Neural progenitor cell (in vitro differentiated cells): Measurements from ENCODE around the gene ARVCF. TPM values are rescaled to one million over a fixed set of nuclear protein-coding genes. Genes with fewer than 3 reads are reported as not detected.

Source experiments
- DNase-seq: peaks from one replicate; pipeline ENCODE4 v3.0.0-alpha.2; 2016; ENCODE audit warnings: low spot score
- H2AFZ ChIP-seq: fragments of 200-600 bp; sonication (generic); replicated peaks from 2 replicates; pipeline ENCODE4 v1.6.1; 2016; ENCODE audit warnings: antibody characterized with exemption
- H3F3A ChIP-seq: fragments of 200-600 bp; sonication (generic); 2 replicates; pipeline ENCODE4 v1.6.1; 2016; ENCODE audit warnings: antibody characterized with exemption, low read depth
- H3K27ac ChIP-seq: fragments of 200-600 bp; sonication (generic); 2 replicates; pipeline ENCODE4 v1.5.1; 2016; ENCODE audit warnings: mild to moderate bottlenecking
- H3K27me3 ChIP-seq: fragments of 200-600 bp; sonication (generic); 2 replicates; pipeline ENCODE4 v1.6.1; 2016; ENCODE audit warnings: mild to moderate bottlenecking, moderate library complexity
- H3K36me3 ChIP-seq: fragments of 200-600 bp; sonication (generic); 2 replicates; pipeline ENCODE4 v1.5.1; 2016
- H3K4me1 ChIP-seq: fragments of 200-600 bp; sonication (generic); 2 replicates; pipeline ENCODE4 v1.6.1; 2016; ENCODE audit warnings: mixed run types
- H3K4me2 ChIP-seq: fragments of 200-600 bp; sonication (generic); 2 replicates; pipeline ENCODE4 v1.6.1; 2016
- H3K4me3 ChIP-seq: fragments of 200-600 bp; sonication (generic); 2 replicates; pipeline ENCODE4 v1.5.1; 2016
- H3K79me2 ChIP-seq: fragments of 200-600 bp; sonication (generic); 2 replicates; pipeline ENCODE4 v1.6.1; 2016; ENCODE audit warnings: low read depth
- H3K9ac ChIP-seq: fragments of 200-600 bp; sonication (generic); 2 replicates; pipeline ENCODE4 v1.6.1; 2016
- H3K9me3 ChIP-seq: fragments of 200-600 bp; sonication (generic); 2 replicates; pipeline ENCODE4 v1.5.1; 2016; ENCODE audit warnings: low read depth
- H4K20me1 ChIP-seq: fragments of 200-600 bp; sonication (generic); 2 replicates; pipeline ENCODE4 v1.6.1; 2016; ENCODE audit warnings: low read depth
- H3K27ac Mint-ChIP-seq: 3 replicates; pipeline ENCODE4 v1.8.0; 2021; ENCODE audit warnings: mixed read lengths
- H3K27me3 Mint-ChIP-seq: 2 replicates; pipeline ENCODE4 v1.8.0; 2022; ENCODE audit warnings: low read depth, mild to moderate bottlenecking, inconsistent platforms, moderate library complexity, mixed read lengths; ENCODE audit not compliant: insufficient read depth
- H3K36me3 Mint-ChIP-seq: 3 replicates; pipeline ENCODE4 v1.8.0; 2021; ENCODE audit warnings: mixed read lengths
- H3K4me1 Mint-ChIP-seq: 3 replicates; pipeline ENCODE4 v1.8.0; 2021; ENCODE audit warnings: mixed read lengths
- H3K4me3 Mint-ChIP-seq: 3 replicates; pipeline ENCODE4 v1.8.0; 2021; ENCODE audit warnings: mild to moderate bottlenecking, moderate library complexity, mixed read lengths
- H3K9me3 Mint-ChIP-seq: 3 replicates; pipeline ENCODE4 v1.8.0; 2020; ENCODE audit warnings: mixed read lengths
- CTCF ChIP-seq: fragments of 200-600 bp; sonication (generic); IDR thresholded peaks from 2 replicates; pipeline ENCODE4 v1.5.1; 2017; ENCODE audit warnings: antibody characterized with exemption, mild to moderate bottlenecking
- EZH2 ChIP-seq: fragments of 200-600 bp; sonication (generic); IDR thresholded peaks from 2 replicates; pipeline ENCODE4 v1.6.1; 2017; ENCODE audit warnings: antibody characterized with exemption, mild to moderate bottlenecking, moderate library complexity
- EZH2phosphoT487 ChIP-seq: fragments of 200-600 bp; sonication (generic); IDR thresholded peaks from 2 replicates; pipeline ENCODE4 v1.6.1; 2017; ENCODE audit warnings: antibody characterized with exemption
- total RNA-seq: library from RNA; depleted of rRNA; stranded (reverse); fragments of >200 nt; gene quantifications from 2 replicates; pipeline ENCODE4 v1.2.3, GENCODE V29; 2015; ENCODE audit warnings: low replicate concordance

ARVCF gene
- total RNA-seq, 1 donor from 2014 or later = 35.4 TPM

GRCh38 chr22:20043997-20044342 lies 27.3 kb upstream of the ARVCF start:
- H3K4me3 Mint-ChIP-seq = no peak overlapping the region
- H2AFZ ChIP-seq = no peak overlapping the region
- H3K79me2 ChIP-seq = no peaks in the 10 kb centered on the region
- no peak overlapping the region for H3K27ac ChIP-seq
- H3K9me3 ChIP-seq = no peaks in the 10 kb centered on the region
- H3K27ac Mint-ChIP-seq = peak overlapping the region; percentile 66
- no peaks in the 10 kb centered on the region for H3K4me1 Mint-ChIP-seq
- H3K9ac ChIP-seq = no peak overlapping the region
- peaks cover 4% of the 10 kb centered on the region for H3K27me3 Mint-ChIP-seq
- no peak for DNase-seq
- no peaks in the 10 kb centered on the region for H3K27me3 ChIP-seq
- no peaks in the 10 kb centered on the region for H4K20me1 ChIP-seq
- peaks cover 11% of the 10 kb centered on the region for H3K36me3 Mint-ChIP-seq
- H3K4me2 ChIP-seq = no peak overlapping the region
- no peak for TF ChIP-seq EZH2
- TF ChIP-seq EZH2phosphoT487 = no peak
- no peak for TF ChIP-seq CTCF
- no peaks in the 10 kb centered on the region for H3K36me3 ChIP-seq
- H3K4me1 ChIP-seq = no peaks in the 10 kb centered on the region
- H3K9me3 Mint-ChIP-seq = peaks cover 7% of the 10 kb centered on the region
- H3F3A ChIP-seq = no peaks in the 10 kb centered on the region
- no peak overlapping the region for H3K4me3 ChIP-seq

- Mint-ChIP-seq H3K4me1 (peaks cover 3% of the 10 kb centered on the region), H3K9me3 (peaks cover 4% of the 10 kb centered on the region), H3K4me3 (no peak overlapping the region), H3K27ac (peak overlapping the region; percentile 66), H3K27me3 (peaks cover 4% of the 10 kb centered on the region), H3K36me3 (peaks cover 8% of the 10 kb centered on the region)
- H3K27me3 ChIP-seq = no peaks in the 10 kb centered on the region
- H3K36me3 ChIP-seq = no peaks in the 10 kb centered on the region
- no peaks in the 10 kb centered on the region for H3K4me1 ChIP-seq
- H3K9me3 ChIP-seq = no peaks in the 10 kb centered on the region
- H3K9ac ChIP-seq = no peak overlapping the region
- H3K4me3 ChIP-seq = no peak overlapping the region
- H3F3A ChIP-seq = no peaks in the 10 kb centered on the region
- H3K27ac ChIP-seq = no peak overlapping the region
- H4K20me1 ChIP-seq = no peaks in the 10 kb centered on the region
- no peak overlapping the region for H2AFZ ChIP-seq
- no peak for DNase-seq
- no peaks in the 10 kb centered on the region for H3K79me2 ChIP-seq
- no peak overlapping the region for H3K4me2 ChIP-seq
- no peak for TF ChIP-seq CTCF
- TF ChIP-seq EZH2phosphoT487 = no peak
- no peak for TF ChIP-seq EZH2
Observed at GRCh38 chr22:20043057-20043996, 26.7 kb upstream of the ARVCF start.

- H3F3A ChIP-seq = no peaks in the 10 kb centered on the region
- Mint-ChIP-seq H3K4me1 (peaks cover 11% of the 10 kb centered on the region), H3K4me3 (no peak overlapping the region), H3K27me3 (peaks cover 2% of the 10 kb centered on the region), H3K36me3 (peaks cover 2% of the 10 kb centered on the region), H3K9me3 (no peaks in the 10 kb centered on the region), H3K27ac (no peak overlapping the region)
- H3K36me3 ChIP-seq = no peaks in the 10 kb centered on the region
- no peak overlapping the region for H3K4me2 ChIP-seq
- TF ChIP-seq EZH2phosphoT487 = no peak
- no peak overlapping the region for H2AFZ ChIP-seq
- no peaks in the 10 kb centered on the region for H3K79me2 ChIP-seq
- no peaks in the 10 kb centered on the region for H3K4me1 ChIP-seq
- no peaks in the 10 kb centered on the region for H3K9me3 ChIP-seq
- DNase-seq = no peak
- H3K9ac ChIP-seq = no peak overlapping the region
- no peaks in the 10 kb centered on the region for H4K20me1 ChIP-seq
- H3K27me3 ChIP-seq = no peaks in the 10 kb centered on the region
- H3K27ac ChIP-seq = no peak overlapping the region
- no peak overlapping the region for H3K4me3 ChIP-seq
Observed at GRCh38 chr22:20040327-20041200, 23.9 kb upstream of the ARVCF start.
